GM21526 (cell line): Measurements from ENCODE around the gene ASB18.

Experiments used
- ATAC-seq: cut with Tn5 transposase; IDR thresholded peaks from one replicate; pipeline ENCODE4 v1.9.1; 2021; ENCODE audit warnings: moderate library complexity; ENCODE audit not compliant: unreplicated experiment, low FRiP score

ASB18 gene

GRCh38 chr2:236244256-236244655 lies 19.9 kb downstream of the ASB18 start:
- no peak for ATAC-seq

DNA sequence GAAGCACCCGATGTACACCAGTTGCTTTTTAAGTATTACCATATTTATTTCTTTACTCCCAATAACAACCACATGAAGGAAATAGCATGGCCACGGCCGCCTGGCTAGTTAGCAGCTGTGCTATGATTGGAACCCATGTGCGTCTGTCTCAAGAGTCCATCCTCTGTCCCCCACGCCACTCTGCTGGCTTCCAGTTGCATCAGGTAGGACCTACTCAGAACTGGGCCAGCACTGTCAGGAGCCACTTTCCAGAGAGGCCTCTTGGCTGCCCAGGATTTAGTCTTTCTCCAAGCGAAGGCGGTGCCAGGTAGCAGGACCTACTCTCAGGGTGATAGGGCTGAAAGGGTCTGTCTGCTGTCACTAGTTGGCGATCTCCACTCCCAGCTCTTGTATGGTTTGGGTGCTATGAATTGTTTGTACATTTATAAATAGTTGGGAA lies 22.1 kb downstream of the ASB18 start:
- ATAC-seq: no peak

- ATAC-seq: no peak
Observed at GRCh38 chr2:236241181-236242056, 22.8 kb downstream of the ASB18 start.

- ATAC-seq: no peak
Observed at GRCh38 chr2:236240228-236240990, 23.8 kb downstream of the ASB18 start.

DNA sequence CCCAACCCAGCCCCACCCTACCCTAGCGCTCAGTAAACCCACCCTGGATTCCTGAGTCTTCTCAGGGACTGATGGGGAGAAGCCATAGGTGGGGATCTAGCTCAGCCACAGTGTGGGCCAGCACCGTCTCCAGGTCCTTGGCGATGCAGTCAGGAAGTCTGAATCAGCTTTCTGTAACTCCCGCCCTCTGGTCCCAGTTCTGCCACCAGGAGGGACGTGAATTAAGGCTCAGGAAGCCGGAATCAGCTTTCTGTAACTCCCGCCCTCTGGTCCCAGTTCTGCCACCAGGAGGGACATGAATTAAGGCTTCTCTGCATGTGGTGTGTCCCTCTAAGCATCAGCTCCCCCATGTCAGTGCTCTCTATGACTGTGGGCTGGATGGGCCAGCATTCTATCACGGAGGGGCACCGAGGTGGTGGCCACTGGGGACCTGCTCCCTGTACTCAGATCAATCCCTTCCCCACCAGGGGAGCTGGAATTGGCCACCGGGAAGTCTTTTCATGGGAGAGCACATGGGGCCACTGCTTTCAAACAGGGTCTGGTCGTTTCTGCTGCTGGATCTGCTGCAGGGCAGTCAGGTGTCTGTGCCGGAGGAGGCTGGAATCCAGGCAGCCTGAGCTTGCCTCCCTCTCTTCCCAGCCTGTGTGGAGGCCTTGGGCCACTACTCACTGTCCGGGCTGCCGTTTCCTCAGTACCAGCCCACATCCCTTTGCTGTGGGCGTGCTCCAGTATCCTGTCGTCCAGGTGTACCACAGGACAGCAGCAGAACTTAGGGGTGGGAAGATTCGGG lies 24.7 kb downstream of the ASB18 start:
- ATAC-seq: no peak

DNA sequence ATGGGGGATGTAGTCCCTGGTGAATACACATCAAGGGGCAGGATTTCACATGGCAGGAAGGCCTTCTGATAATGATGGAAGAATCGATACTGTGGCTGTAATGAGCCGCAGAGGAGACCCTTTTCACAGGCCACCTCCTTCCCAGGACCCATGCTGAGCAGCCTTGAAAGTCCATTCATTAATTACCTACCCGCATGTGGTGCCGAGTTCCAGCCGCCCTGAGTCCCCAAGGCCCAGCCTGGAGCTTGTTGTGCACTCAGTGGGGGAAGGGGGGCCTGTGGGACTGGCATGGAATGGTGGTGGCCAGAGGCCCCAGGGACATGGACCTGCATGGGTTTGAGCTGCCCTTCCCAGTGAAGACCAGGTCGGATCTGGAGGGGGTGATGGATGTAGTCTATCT lies 25.5 kb downstream of the ASB18 start:
- no peak for ATAC-seq

GRCh38 chr2:236237468-236238190 lies 26.6 kb downstream of the ASB18 start:
- ATAC-seq: no peak

DNA sequence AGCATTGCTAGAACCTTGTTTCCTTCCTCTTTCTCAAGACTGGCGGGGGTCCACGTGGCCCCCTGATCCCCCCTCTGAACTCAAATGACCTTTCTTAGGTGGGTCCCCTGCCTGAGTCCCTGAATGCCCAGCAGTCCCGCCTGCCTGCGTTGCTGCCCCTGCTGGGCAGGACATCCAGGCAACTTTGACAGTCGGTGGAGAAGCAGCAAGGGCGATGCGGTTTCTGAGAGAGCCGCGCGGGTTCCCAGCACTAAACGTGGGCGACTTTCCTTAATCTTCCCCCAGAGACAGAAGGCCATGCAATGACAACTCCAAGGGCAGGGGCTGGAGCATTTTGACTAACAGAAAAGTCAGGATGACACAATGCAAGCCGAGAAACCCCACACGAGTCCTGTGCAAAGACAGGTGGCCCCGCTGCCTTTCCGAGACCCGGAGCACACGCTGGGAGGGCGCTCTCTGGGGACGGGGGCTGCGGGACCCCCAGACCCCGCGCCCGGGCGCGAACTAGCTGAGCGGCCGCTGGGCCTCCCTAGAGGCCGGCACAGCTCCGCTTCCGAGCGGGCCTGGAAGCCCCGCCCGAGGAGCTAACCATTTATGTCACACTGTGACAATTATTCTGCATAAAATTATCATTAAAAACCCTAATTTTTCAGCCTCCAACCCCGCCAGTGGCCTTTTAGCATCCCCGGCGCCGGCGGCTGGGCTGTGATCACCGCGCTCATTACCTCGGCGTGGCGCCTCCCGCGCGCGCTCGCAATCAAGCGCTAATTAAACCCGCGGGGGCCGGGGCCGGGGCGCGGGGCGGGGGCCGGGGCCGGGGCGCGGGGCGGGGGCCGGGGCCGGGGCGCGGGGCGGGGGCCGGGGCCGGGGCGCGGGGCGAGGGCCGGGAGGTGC lies 27.4 kb downstream of the ASB18 start:
- no peak for ATAC-seq

DNA sequence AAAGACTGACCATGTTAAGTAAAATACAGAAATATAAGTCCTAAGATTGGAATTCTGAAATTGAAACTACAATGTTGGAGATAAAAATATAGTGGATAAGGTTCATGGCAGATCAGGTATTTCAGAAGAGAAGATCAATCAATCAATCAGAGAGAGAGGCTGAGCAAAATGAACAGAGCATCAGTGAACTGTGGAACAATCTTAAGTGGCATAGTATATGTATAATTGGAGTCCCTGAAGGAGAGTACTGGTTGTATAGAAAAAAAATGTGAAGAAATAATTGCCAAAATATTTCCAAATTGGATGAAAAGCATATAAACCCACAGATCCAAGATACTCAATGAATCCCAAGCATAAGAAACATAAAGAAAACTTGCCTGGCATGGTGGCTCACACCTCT lies 35.0 kb downstream of the ASB18 start:
- ATAC-seq: no peak

- ATAC-seq: no peak
Observed at GRCh38 chr2:236223675-236224074, 40.5 kb downstream of the ASB18 start.

- ATAC-seq: no peak
Observed at GRCh38 chr2:236221798-236222197, 42.4 kb downstream of the ASB18 start.

GRCh38 chr2:236219411-236219810 lies 44.8 kb downstream of the ASB18 start:
- no peak for ATAC-seq

DNA sequence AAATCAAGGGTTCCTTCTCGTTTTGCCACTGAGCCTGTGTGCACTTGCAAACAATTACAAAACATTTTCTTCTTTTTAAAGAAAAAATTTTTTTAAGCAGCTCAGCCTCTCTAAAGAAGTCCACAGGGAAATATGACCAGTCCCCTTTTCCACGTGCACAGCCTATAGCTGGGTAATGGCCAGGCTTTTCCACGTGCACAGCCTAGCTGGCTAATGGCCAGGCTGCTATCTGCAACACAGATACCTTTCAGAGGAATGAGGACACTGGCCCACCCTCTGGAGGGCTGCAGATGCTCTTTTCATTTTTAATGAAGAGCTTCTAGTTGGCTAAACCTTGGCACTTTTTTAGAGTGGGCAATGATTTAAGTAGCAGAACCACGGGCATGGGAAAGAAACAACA lies 46.3 kb downstream of the ASB18 start:
- no peak for ATAC-seq

- no peak for ATAC-seq
Observed at GRCh38 chr2:236216711-236217110, 47.5 kb downstream of the ASB18 start.

DNA sequence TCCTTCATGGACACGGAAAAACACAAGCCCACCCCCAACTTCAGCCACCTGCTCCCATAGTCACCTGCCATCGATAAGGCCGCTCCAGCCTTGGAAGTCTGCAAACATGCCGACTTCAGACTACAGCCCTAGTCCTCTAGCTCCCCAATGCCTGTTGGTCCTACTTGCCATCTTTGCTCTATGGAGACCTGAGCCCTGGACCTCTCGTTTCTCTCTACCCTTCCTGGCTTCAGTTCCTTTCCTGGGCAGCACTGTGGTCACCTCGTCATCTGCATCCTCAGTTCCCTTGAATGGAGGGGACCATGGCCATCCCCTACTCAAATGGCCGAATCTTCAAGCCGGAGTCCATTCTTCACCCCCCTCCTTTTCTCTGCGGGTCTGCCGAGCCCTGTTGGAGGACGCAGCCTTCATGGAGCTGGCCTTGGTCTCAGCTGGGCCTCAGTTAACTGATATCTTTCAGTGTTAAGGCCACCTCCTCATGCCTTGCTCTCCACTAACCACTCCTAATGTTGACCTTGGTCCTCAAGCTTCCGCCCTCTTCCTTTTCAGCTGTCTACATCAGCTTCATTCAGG lies 48.4 kb downstream of the ASB18 start:
- no peak for ATAC-seq

DNA sequence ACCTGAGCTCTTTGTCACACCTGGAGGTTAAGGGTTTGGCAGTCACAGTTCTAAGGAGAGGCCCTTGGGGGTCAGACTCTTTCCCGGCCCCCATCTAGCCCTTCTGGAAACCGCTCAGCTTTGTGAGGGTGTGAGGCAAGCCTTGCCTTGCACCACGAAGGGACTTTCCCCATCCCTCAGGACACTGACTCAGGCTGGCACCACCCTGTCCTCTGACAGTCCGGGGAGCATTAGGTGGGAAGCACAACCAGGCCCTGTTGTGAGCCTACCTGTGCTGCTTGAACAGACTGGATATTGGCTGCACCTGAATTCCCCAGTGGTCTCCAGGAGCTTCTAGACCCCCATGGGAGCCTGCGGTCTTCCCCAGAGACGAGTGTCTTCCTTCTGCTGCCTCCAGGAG lies 49.0 kb downstream of the ASB18 start:
- no peak for ATAC-seq

- ATAC-seq: no peak
Observed at GRCh38 chr2:236214376-236214995, 49.7 kb downstream of the ASB18 start.

DNA sequence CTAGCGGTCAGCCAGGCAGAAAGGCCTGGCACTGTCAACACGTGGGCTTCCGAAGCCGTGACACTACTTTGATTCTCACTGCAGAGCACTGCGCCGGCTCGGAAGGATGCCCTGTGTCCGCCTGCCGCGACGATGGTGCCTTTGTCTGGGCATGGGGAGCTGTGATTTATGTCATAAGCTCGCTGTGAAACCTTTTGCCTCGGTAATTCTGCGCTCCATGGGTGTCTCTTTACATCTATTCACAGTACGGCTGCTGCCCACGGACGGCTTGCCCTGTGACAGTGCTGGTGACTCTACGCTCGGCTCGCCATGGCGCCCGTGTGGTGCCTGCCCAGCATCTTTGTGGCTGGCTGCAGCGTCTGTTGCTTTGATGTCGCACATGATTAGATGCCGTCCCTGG lies 52.9 kb downstream of the ASB18 start:
- no peak for ATAC-seq

GRCh38 chr2:236210536-236210935 lies 53.7 kb downstream of the ASB18 start:
- no peak for ATAC-seq
